RWPE1 (cell line): Measurements from ENCODE around the gene CSF3.
A peak's percentile ranks its signal among the peaks of the same experiment; 100 is the strongest.

Experiments used
- CTCF ChIA-PET: fragments of 350-600 bp; sonication (Branson Sonifier 250); formaldehyde crosslinking; extraction: SDS; loops from one replicate; lab custom pipeline; 2021; lab: Yijun Ruan, JAX
- POLR2A ChIA-PET: fragments of 400-600 bp; formaldehyde crosslinking; extraction: SDS; loops from one replicate; lab custom pipeline; 2020; ENCODE audit warnings: antibody characterized with exemption; ENCODE audit not compliant: low non-redundant PET; lab: Yijun Ruan, JAX
- DNase-seq: peaks from one replicate; pipeline ENCODE4 v3.0.0; 2012; ENCODE audit warnings: low spot score
- H3K27ac ChIP-seq: fragments of 450-650 bp; 2 replicates; pipeline ENCODE4 v1.5.1; 2017
- CTCF ChIP-seq: fragments of 450-650 bp; conservative IDR thresholded peaks from 2 replicates; pipeline ENCODE4 v1.5.1; 2017; ENCODE audit warnings: low read depth, mild to moderate bottlenecking

The CSF3 gene

GRCh38 chr17:39980351-39981206, 34.7 kb upstream of the CSF3 start, which contains the start of gene PSMD3:
Gene PSMD3, plus strand, starts transcription at chr17:39980807. Its CDS starts 164 bp downstream, at chr17:39980971.
- H3K27ac ChIP-seq = peak within 1 kb of the TSS; percentile 88
- CTCF ChIA-PET = interaction anchor here (0.5 to 3.7 kb wide), 11 partner anchors 10 to 431 kb away, joined by 3 to 25 read pairs (median 5); partner anchors contain the start of gene GSDMA
- peak; percentile 95 for DNase-seq
- POLR2A ChIA-PET = interaction anchor here (0.6 to 0.9 kb wide), 2 partner anchors 24 to 158 kb away, joined by 3 to 10 read pairs; no protein-coding TSS in a partner anchor
- TF ChIP-seq CTCF = peak; percentile 79

GRCh38 chr17:39981207-39981741, 34.0 kb upstream of the CSF3 start:
- DNase-seq = peak; percentile 16
- peak overlapping the region; percentile 88 for H3K27ac ChIP-seq
- TF ChIP-seq CTCF = no peak
- ChIA-PET POLR2A (no interaction called here), CTCF (interaction anchor here (0.6 to 3.7 kb wide), 9 partner anchors 11 to 362 kb away, joined by 3 to 25 read pairs (median 7); partner anchors contain the start of gene GSDMA)

- ChIA-PET POLR2A (interaction anchor here (0.5 kb wide), 1 partner anchor 85 kb away, joined by 3 read pairs; no protein-coding TSS in a partner anchor), CTCF (interaction anchor here (0.6 to 1.5 kb wide), 2 partner anchors 12 to 360 kb away, joined by 3 read pairs; no protein-coding TSS in a partner anchor)
- DNase-seq = no peak
- no peak overlapping the region for H3K27ac ChIP-seq
- TF ChIP-seq CTCF = no peak
Observed at GRCh38 chr17:39981766-39982375, 33.4 kb upstream of the CSF3 start.

GRCh38 chr17:39988206-39988810, 26.9 kb upstream of the CSF3 start:
- ChIA-PET POLR2A (no interaction called here), CTCF (no interaction called here)
- no peak for DNase-seq
- no peak for TF ChIP-seq CTCF
- no peak overlapping the region for H3K27ac ChIP-seq

- ChIA-PET CTCF (no interaction called here), POLR2A (no interaction called here)
- TF ChIP-seq CTCF = no peak
- peak overlapping the region; percentile 16; the same call in 1 of the 2 replicates for H3K27ac ChIP-seq
- no peak for DNase-seq
Observed at GRCh38 chr17:39994448-39994847, 20.8 kb upstream of the CSF3 start.
